ENCODE data around the gene PARP11.

PARP11 gene

GRCh38 chr12:3832738-3833137 is 40.5 kb downstream of the PARP11 start:
- H3K4me3 ChIP-seq (replicated peaks; ENCODE audit: insufficient read depth, low read length) = no peak overlapping the region
- no peak overlapping the region for H3K27ac ChIP-seq (replicated peaks)
- DNase-seq (ENCODE audit: low read depth in 1 of 2, low spot score in 1 of 2) = no peak
- TF ChIP-seq SPI1 (IDR thresholded peaks at IDR 0.05; ENCODE audit: borderline replicate concordance, low read depth) (no peak), REST (IDR thresholded peaks at IDR 0.05; ENCODE audit: insufficient replicate concordance, low read depth) (no peak), GABPA (IDR thresholded peaks at IDR 0.05; ENCODE audit: low read depth) (no peak), POLR2AphosphoS5 (IDR thresholded peaks at IDR 0.05; ENCODE audit: low read depth) (no peak)
- TF ChIP-seq, protein P1, sequence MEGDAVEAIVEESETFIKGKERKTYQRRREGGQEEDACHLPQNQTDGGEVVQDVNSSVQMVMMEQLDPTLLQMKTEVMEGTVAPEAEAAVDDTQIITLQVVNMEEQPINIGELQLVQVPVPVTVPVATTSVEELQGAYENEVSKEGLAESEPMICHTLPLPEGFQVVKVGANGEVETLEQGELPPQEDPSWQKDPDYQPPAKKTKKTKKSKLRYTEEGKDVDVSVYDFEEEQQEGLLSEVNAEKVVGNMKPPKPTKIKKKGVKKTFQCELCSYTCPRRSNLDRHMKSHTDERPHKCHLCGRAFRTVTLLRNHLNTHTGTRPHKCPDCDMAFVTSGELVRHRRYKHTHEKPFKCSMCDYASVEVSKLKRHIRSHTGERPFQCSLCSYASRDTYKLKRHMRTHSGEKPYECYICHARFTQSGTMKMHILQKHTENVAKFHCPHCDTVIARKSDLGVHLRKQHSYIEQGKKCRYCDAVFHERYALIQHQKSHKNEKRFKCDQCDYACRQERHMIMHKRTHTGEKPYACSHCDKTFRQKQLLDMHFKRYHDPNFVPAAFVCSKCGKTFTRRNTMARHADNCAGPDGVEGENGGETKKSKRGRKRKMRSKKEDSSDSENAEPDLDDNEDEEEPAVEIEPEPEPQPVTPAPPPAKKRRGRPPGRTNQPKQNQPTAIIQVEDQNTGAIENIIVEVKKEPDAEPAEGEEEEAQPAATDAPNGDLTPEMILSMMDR (IDR thresholded peaks at IDR 0.05; ENCODE audit: insufficient read depth, low read length) = no peak
- H3K27me3 ChIP-seq (ENCODE audit: insufficient read depth, poor library complexity, severe bottlenecking) = no peaks in the 10 kb centered on the region

- Histone ChIP-seq H3K27me3 (ENCODE audit: insufficient read depth, poor library complexity, severe bottlenecking) (no peaks in the 10 kb centered on the region), H3K27ac (replicated peaks) (no peak overlapping the region), H3K4me3 (replicated peaks; ENCODE audit: insufficient read depth, low read length) (no peak overlapping the region)
- no peak for TF ChIP-seq REST (IDR thresholded peaks at IDR 0.05; ENCODE audit: insufficient replicate concordance, low read depth)
- DNase-seq (ENCODE audit: low read depth in 1 of 2, low spot score in 1 of 2) = no peak
Observed at GRCh38 chr12:3828888-3829287, 44.3 kb downstream of the PARP11 start.

DNA sequence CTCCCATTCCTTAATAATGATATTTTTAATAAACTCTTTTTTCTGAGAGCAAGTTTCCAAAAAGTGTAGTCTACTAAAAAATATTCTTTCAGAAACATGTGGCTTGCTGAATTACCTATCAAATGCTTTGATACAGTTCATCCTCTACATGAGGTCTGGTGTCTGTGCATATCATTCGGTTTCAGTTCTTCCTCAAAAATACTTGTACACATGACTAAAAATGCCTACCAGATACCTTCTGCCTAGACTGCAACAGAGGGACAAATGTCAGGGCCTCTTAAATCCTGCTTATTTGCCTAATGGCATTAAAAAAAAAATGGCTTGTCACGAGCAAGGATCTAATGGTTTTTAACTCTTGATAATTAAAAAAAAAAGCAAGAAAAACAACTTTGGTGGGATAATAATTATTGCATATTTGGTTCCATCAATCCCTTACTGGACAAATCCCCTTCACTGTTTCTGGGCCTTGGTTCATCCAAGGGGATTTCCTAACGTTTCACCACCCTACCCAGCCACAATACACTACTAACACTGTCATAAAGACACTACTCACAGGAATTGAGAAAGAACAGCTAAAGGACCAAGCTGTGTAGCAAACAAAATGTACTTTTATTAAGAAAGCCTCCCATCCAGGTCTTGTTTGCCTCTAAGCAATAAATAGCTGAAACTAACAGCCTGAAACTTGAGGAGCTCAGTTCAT is 45.7 kb downstream of the PARP11 start:
- H3K27me3 ChIP-seq (ENCODE audit: insufficient read depth, poor library complexity, severe bottlenecking) = no peaks in the 10 kb centered on the region
- H3K27ac ChIP-seq (replicated peaks) = no peak overlapping the region
- DNase-seq (ENCODE audit: low read depth in 1 of 2, low spot score in 1 of 2) = no peak
- H3K4me3 ChIP-seq (replicated peaks; ENCODE audit: insufficient read depth, low read length) = no peak overlapping the region
- TF ChIP-seq POLR2AphosphoS5 (IDR thresholded peaks at IDR 0.05; ENCODE audit: low read depth) = no peak
- TF ChIP-seq, protein P1 (IDR thresholded peaks at IDR 0.05; ENCODE audit: insufficient read depth, low read length) = no peak
- TF ChIP-seq SPI1 (IDR thresholded peaks at IDR 0.05; ENCODE audit: borderline replicate concordance, low read depth) = no peak
- no peak for TF ChIP-seq GABPA (IDR thresholded peaks at IDR 0.05; ENCODE audit: low read depth)
- no peak for TF ChIP-seq REST (IDR thresholded peaks at IDR 0.05; ENCODE audit: insufficient replicate concordance, low read depth)
